ENCODE data around the gene ZNF668. TPM values are rescaled to one million over a fixed set of nuclear protein-coding genes. Genes with fewer than 3 reads are reported as not detected.

The ZNF668 gene
- total and polyA plus RNA-seq, 2 experiments from 2014 or later, result 8.1 to 13.0 TPM

DNA sequence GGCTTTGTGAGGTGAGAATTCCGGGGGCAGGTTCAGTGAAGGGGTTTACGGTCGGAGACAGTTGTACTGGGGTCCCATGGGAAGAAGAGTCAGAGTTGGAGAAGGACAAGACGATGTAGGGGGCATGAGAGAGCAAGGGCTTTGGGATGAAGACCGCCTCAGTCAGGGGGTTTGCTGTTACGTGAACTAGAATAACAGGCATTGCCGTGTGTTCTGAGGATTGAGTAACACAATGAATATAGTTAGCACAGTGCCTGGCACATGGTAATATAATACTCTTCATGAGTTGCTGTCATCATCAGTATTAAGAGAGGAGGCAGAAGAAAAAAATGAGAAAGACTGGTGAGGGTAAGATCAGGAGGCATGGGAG is 759 bp upstream of the ZNF668 start:
- Histone ChIP-seq H2AFZ (peak overlapping the region; percentile 66), H3K4me3 (peak overlapping the region; percentile 85), H3K4me2 (peak overlapping the region; percentile 90), H3K27me3 (no peaks in the 10 kb centered on the region), H3K27ac (peak overlapping the region; percentile 94), H3K9me2 (replicated peaks; ENCODE audit: insufficient read depth) (no peaks in the 10 kb centered on the region), H3K36me3 (replicated peaks; ENCODE audit: insufficient read depth, low read depth) (no peaks in the 10 kb centered on the region), H3K79me2 (peaks cover 68% of the 10 kb centered on the region), H3K4me1 (ENCODE audit: insufficient read depth) (peaks cover 10% of the 10 kb centered on the region), H3K9me3 (ENCODE audit: low read depth) (no peaks in the 10 kb centered on the region), H4K20me1 (ENCODE audit: insufficient read depth, poor library complexity, severe bottlenecking) (no peaks in the 10 kb centered on the region)
- no peak for TF ChIP-seq EZH2phosphoT487 (IDR thresholded peaks at IDR 0.05; ENCODE audit: low read depth, severe bottlenecking, unreplicated experiment)
- TF ChIP-seq CTCF (IDR thresholded peaks at IDR 0.05; ENCODE audit: poor library complexity), result peak; percentile 2
- 5% methylated on average over 7 of the region's 7 CpGs for WGBS (ENCODE audit: low lambda C conversion rate, missing lambda C conversion rate)
- DNase-seq (ENCODE audit: low spot score), result no peak

- peak overlapping the region; percentile 78 for H3K4me3 ChIP-seq
- H3K9me3 ChIP-seq (ENCODE audit: low read depth), result no peaks in the 10 kb centered on the region
- H3K4me1 ChIP-seq (ENCODE audit: insufficient read depth), result peaks cover 10% of the 10 kb centered on the region
- no peaks in the 10 kb centered on the region for H3K9me2 ChIP-seq (replicated peaks; ENCODE audit: insufficient read depth)
- TF ChIP-seq CTCF (IDR thresholded peaks at IDR 0.05; ENCODE audit: poor library complexity) (no peak), EZH2phosphoT487 (IDR thresholded peaks at IDR 0.05; ENCODE audit: low read depth, severe bottlenecking, unreplicated experiment) (no peak), EZH2 (IDR thresholded peaks at IDR 0.05; ENCODE audit: borderline replicate concordance) (no peak)
- H3K36me3 ChIP-seq (replicated peaks; ENCODE audit: insufficient read depth, low read depth), result no peaks in the 10 kb centered on the region
- peak overlapping the region; percentile 99 for H3K27ac ChIP-seq
- H4K20me1 ChIP-seq (ENCODE audit: insufficient read depth, poor library complexity, severe bottlenecking), result no peaks in the 10 kb centered on the region
- peak overlapping the region; percentile 75 for H3K4me2 ChIP-seq
- peak overlapping the region; percentile 80 for H2AFZ ChIP-seq
- DNase-seq (ENCODE audit: low spot score), result peak; percentile 95
- no peaks in the 10 kb centered on the region for H3K27me3 ChIP-seq
- 1% methylated on average over 60 of the region's 83 CpGs for WGBS (ENCODE audit: low lambda C conversion rate, missing lambda C conversion rate)
- H3K79me2 ChIP-seq, result peaks cover 82% of the 10 kb centered on the region
Observed at GRCh38 chr16:31073142-31073969, 684 bp downstream of the ZNF668 start.

GRCh38 chr16:31072540-31073141 is 1.4 kb downstream of the ZNF668 start:
- no peaks in the 10 kb centered on the region for H3K9me3 ChIP-seq (ENCODE audit: low read depth)
- H4K20me1 ChIP-seq (ENCODE audit: insufficient read depth, poor library complexity, severe bottlenecking), result no peaks in the 10 kb centered on the region
- peak overlapping the region; percentile 80 for H2AFZ ChIP-seq
- DNase-seq (ENCODE audit: low spot score), result peak; percentile 37
- peak overlapping the region; percentile 78 for H3K4me3 ChIP-seq
- H3K27me3 ChIP-seq, result no peaks in the 10 kb centered on the region
- H3K9me2 ChIP-seq (replicated peaks; ENCODE audit: insufficient read depth), result no peaks in the 10 kb centered on the region
- H3K4me1 ChIP-seq (ENCODE audit: insufficient read depth), result peaks cover 10% of the 10 kb centered on the region
- no peaks in the 10 kb centered on the region for H3K36me3 ChIP-seq (replicated peaks; ENCODE audit: insufficient read depth, low read depth)
- H3K27ac ChIP-seq, result peak overlapping the region; percentile 99
- H3K4me2 ChIP-seq, result peak overlapping the region; percentile 75
- TF ChIP-seq EZH2phosphoT487 (IDR thresholded peaks at IDR 0.05; ENCODE audit: low read depth, severe bottlenecking, unreplicated experiment), result no peak
- no peak for TF ChIP-seq CTCF (IDR thresholded peaks at IDR 0.05; ENCODE audit: poor library complexity)
- no peak for TF ChIP-seq EZH2 (IDR thresholded peaks at IDR 0.05; ENCODE audit: borderline replicate concordance)
- H3K79me2 ChIP-seq, result peaks cover 82% of the 10 kb centered on the region
- 1% methylated on average over 27 of the region's 27 CpGs for WGBS (ENCODE audit: low lambda C conversion rate, missing lambda C conversion rate)
